Measurements from ENCODE around the gene VAMP5. TPM values are rescaled to one million over a fixed set of nuclear protein-coding genes. Genes with fewer than 3 reads are reported as not detected.
A peak's percentile ranks its signal among the peaks of the same experiment; 100 is the strongest.
"Not testable (repeated sequence)": the region's sequence is repeated elsewhere in the genome, so short reads cannot be mapped to it uniquely, and the experiment has no call there.

Gene VAMP5
- polyA plus RNA-seq, 3 donors: 39.0 to 51.5 (median 47.0) TPM

GRCh38 chr2:85582492-85582891 is 1.7 kb upstream of the VAMP5 start:
- DNase-seq (ENCODE audit: low read depth in 3 of 3, low spot score in 2 of 3): no peak

- no peak for DNase-seq (ENCODE audit: low read depth in 3 of 3, low spot score in 2 of 3)
Measured at GRCh38 chr2:85583667-85584353, 421 bp upstream of the VAMP5 start.

GRCh38 chr2:85584857-85585780 is 888 bp downstream of the VAMP5 start:
- no peak for DNase-seq (ENCODE audit: low read depth in 3 of 3, low spot score in 2 of 3)

GRCh38 chr2:85585781-85586105 is 1.5 kb downstream of the VAMP5 start:
- DNase-seq (ENCODE audit: low read depth in 3 of 3, low spot score in 2 of 3): no peak

DNA sequence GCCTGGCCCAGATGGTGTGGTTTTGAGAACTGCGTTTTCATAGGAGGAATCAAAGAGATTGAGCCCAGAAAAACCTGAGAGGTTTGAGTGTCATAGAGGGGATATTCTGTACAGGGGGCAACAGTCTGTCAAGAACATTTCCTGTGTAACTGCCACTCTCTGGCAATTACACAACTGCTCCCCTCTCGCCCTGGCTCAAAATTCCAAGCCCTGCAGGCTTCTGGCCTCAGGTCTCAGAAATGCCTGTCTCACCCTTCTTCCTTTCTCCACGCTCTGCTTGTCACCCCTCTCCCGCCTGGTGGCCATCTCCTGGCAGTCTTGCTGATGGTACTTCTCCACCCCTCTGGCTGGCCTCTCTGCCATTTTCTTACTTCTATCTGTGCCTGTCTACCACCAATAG is 4.0 kb downstream of the VAMP5 start:
- no peak for DNase-seq (ENCODE audit: low read depth in 3 of 3, low spot score in 2 of 3)

GRCh38 chr2:85588645-85589044 is 4.4 kb downstream of the VAMP5 start:
- no peak for DNase-seq (ENCODE audit: low read depth in 3 of 3, low spot score in 2 of 3)

DNA sequence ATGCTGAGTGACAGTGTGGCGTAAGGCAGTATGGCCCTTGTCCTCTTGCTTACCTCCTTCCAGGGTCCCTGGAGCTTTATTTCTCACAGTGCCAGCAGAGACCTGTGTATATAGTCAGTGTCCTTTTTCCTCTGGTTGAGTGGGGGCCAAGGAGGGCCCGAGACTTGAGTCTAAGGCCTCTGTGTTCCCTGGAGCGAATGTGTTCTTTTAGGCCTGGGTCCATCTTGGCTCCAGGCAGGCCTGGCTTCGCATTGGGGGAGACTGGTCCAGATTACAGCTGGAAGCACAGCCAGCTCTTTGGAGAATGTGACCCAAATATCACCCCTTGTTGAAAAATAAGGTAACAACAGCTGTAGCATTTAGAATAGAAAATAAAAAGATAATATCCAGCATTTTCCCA is 5.0 kb downstream of the VAMP5 start:
- no peak for DNase-seq (ENCODE audit: low read depth in 3 of 3, low spot score in 2 of 3)

DNA sequence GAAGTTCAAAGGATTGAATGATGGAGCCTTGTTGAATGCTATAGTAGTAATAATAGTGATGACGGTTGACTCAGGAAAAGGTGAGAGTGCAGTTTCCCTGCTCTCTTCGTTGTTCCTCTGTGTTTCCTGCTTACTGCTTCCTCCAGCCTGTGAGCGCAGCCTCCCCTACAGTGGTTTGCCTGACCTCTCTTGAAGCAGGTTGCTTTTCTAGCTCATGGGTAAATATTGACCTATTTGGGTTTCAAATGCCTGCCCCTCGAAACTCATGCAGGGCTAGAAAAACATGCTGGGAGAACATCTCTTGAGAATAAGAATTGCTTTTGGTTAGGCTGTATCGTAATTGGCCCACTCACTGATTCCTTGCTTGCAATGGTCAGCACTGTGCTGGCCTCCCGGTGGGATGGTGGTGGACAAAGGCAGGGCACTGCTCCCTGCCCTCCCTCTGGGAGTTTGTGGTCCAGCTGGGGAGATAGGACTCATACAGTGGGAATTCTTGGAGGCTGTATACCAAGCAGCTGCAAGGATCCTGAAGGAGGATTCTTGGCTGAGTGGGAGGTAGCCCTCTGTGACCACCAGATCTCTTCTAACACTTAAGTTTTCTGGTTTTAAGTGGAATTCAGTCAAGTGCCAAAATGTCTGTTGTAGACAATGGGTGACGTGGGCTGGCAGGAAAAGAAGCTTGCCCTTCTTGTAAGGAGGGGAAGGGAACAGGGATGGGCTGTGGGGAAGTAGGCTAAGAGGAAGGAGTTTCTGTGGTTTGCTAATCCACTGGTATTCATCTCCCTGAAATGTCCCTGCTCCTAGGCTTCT is 6.0 kb downstream of the VAMP5 start:
- DNase-seq (ENCODE audit: low read depth in 3 of 3, low spot score in 2 of 3): no peak

- no peak for DNase-seq (ENCODE audit: low read depth in 3 of 3, low spot score in 2 of 3)
Measured at GRCh38 chr2:85590950-85591349, 6.7 kb downstream of the VAMP5 start.

DNA sequence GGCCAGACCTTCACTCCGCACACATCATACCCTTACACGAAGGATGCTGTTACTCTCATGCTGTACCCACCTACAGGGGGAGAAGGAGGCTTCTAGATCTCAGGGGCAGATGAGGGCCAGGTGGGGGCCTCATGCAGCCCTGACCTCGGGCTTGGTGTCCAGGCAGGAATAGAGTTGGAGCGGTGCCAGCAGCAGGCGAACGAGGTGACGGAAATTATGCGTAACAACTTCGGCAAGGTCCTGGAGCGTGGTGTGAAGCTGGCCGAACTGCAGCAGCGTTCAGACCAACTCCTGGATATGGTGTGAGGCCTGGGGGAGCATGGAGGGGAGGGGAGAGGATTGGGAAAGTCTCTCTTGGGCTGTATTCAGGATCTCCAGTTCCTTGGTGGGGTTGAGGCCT is 7.3 kb downstream of the VAMP5 start:
- DNase-seq (ENCODE audit: low read depth in 3 of 3, low spot score in 2 of 3): no peak

GRCh38 chr2:85592299-85592698 is 8.1 kb downstream of the VAMP5 start:
- DNase-seq (ENCODE audit: low read depth in 3 of 3, low spot score in 2 of 3): not testable (repeated sequence)

DNA sequence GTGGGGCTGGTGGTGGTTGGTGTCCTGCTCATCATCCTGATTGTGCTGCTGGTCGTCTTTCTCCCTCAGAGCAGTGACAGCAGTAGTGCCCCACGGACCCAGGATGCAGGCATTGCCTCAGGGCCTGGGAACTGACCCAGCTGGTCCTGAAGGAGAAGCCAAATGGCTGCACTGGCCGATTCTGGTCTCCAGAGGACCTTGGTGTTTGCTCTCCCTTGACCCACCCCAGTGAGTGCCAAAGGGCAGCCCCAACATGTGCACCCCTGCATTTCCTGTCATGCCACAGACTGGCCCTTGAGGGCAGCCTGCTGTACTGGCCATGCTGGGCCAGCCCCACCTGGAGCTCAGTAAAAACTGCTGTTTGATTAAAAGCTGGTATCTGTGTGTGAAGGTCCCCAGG is 8.8 kb downstream of the VAMP5 start:
- no peak for DNase-seq (ENCODE audit: low read depth in 3 of 3, low spot score in 2 of 3)

GRCh38 chr2:85594715-85595300 is 10.6 kb downstream of the VAMP5 start:
- DNase-seq (ENCODE audit: low read depth in 3 of 3, low spot score in 2 of 3): no peak

DNA sequence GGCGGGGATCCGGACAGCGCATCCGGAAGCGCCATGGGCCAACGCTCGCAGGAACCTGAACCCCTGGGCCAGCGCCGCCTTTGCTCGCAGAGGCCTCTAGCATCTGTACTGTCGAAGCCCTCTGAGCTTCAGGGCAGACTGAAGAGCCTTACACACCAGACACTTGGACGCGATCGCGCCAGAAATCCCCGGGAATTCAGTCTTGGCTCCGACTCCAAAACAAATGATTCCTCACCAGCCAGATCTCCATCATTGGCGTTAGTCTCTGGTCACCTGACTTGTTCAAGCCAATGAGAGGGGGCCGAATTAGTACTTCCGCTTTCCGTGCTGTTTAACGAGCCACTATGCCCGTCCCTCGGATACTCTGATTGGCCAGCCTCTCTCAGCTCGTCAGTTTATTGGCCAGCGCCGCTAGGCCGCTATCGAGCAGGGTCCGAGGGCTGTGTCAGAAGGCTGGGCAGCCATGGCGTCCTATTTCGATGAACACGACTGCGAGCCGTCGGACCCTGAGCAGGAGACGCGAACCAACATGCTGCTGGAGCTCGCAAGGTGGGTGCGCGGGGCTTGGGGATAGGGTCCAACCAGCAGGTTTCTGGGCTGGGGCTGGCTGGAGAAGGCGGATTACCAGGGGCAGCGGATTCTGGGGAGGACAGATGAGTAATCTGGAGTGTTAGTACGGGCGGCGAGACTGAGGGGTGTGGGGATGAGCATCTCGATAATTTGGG is 11.2 kb downstream of the VAMP5 start, which contains the start of gene RNF181:
Gene RNF181, plus strand, starts transcription at position 445 of the 725 bp plus-strand sequence. Its CDS starts 19 bp downstream, at position 464.
- DNase-seq (ENCODE audit: low read depth in 3 of 3, low spot score in 2 of 3): peak; percentile 90 to 96 (median 93)

DNA sequence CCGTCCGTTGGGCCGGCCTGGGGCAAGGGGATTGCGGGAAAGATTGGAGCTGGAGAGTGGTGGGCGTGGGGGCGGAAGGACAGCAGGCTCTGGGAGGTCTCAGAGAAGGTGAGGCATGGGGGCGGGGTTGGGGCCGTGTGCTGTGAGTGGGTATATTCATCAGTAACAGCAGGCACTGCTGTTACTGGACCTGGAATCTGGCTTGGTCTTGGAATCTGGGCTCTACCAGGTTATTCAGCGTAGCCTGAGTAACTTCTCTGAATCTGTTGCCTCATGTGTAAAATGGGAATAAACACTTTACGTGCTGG is 11.7 kb downstream of the VAMP5 start:
- DNase-seq (ENCODE audit: low read depth in 3 of 3, low spot score in 2 of 3): no peak

GRCh38 chr2:85596486-85597143 is 12.4 kb downstream of the VAMP5 start:
- no peak for DNase-seq (ENCODE audit: low read depth in 3 of 3, low spot score in 2 of 3)

DNA sequence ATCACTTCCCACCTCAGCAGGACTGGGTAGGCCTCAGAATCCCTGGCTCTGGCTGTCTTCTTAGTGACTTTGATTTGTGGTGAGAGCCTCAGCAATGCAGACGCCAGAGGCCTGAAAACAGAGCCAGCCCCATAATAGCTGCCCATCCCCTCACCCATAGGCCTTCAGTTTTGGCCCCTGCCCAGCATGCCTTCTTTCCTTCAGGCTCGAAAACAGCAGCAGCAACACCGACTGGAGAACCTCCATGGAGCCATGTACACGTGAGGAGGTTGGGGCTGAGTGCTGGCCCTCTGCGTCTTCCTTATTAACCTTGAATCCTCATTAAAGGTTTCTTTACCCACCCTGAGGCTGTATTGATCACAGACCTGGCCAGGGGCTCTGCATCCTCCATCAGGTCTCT is 13.0 kb downstream of the VAMP5 start:
- DNase-seq (ENCODE audit: low read depth in 3 of 3, low spot score in 2 of 3): no peak

DNA sequence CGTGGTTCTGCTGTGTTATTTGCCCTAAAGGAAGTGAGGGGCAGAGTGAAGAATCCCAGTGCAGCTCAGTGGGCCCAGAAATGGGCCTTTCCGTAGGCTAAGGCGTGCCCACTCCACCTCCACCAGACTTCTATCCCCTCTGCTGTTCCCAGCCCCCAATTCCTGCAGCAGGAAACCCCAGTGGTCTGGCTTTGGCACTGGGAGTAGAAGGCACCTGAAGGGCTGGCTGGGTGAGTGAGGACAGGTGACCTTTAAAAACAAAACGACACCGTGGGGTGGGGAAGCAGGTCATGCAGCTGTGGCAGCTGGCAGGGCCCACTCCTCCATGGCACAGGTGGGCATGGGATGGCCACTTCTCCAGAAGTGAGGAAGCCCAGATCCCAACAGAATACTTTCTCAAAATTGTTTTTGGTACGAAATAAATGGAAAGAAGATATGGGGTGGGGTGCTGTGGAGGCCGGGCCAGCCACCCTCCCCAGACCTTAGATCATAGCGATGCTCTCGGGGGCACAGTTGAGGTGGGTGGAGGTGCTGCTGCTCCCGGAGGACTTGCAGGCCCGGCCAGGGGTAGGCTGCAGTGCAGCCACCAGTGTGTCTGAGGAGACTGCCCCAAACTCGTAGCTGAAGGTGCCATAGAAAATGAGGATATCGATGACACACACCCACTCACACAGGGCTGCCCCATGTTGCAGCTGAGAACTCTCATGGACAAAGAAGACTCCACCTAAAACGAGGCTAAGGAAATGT is 14.5 kb downstream of the VAMP5 start:
- DNase-seq (ENCODE audit: low read depth in 3 of 3, low spot score in 2 of 3): no peak
